ENCODE results near the gene NKX2-4.

GRCh38 chr20:21424846-21425245 is 27.5 kb upstream of the NKX2-4 start:
- TF ChIP-seq ZNF546 (CRISPR knock-in tag; conservative IDR thresholded peaks at IDR 0.05) (no peak), ZBTB21 (CRISPR knock-in tag; IDR thresholded peaks at IDR 0.05) (no peak), ZNF432 (CRISPR knock-in tag; IDR thresholded peaks at IDR 0.05; ENCODE audit: borderline replicate concordance) (no peak), ONECUT2 (CRISPR knock-in tag; IDR thresholded peaks at IDR 0.05) (no peak), KLF6 (CRISPR knock-in tag; IDR thresholded peaks at IDR 0.05) (no peak), PREB (CRISPR knock-in tag; IDR thresholded peaks at IDR 0.05) (no peak), ZNF570 (CRISPR knock-in tag; IDR thresholded peaks at IDR 0.05; ENCODE audit: borderline replicate concordance) (no peak), ZNF75D (CRISPR knock-in tag; IDR thresholded peaks at IDR 0.05; ENCODE audit: borderline replicate concordance) (no peak), HDAC2 (CRISPR knock-in tag; IDR thresholded peaks at IDR 0.05) (no peak), HMG20A (CRISPR knock-in tag; IDR thresholded peaks at IDR 0.05; ENCODE audit: borderline replicate concordance) (no peak), ZZZ3 (CRISPR knock-in tag; IDR thresholded peaks at IDR 0.05; ENCODE audit: borderline replicate concordance) (no peak)
- TF ChIP-seq, protein P1, sequence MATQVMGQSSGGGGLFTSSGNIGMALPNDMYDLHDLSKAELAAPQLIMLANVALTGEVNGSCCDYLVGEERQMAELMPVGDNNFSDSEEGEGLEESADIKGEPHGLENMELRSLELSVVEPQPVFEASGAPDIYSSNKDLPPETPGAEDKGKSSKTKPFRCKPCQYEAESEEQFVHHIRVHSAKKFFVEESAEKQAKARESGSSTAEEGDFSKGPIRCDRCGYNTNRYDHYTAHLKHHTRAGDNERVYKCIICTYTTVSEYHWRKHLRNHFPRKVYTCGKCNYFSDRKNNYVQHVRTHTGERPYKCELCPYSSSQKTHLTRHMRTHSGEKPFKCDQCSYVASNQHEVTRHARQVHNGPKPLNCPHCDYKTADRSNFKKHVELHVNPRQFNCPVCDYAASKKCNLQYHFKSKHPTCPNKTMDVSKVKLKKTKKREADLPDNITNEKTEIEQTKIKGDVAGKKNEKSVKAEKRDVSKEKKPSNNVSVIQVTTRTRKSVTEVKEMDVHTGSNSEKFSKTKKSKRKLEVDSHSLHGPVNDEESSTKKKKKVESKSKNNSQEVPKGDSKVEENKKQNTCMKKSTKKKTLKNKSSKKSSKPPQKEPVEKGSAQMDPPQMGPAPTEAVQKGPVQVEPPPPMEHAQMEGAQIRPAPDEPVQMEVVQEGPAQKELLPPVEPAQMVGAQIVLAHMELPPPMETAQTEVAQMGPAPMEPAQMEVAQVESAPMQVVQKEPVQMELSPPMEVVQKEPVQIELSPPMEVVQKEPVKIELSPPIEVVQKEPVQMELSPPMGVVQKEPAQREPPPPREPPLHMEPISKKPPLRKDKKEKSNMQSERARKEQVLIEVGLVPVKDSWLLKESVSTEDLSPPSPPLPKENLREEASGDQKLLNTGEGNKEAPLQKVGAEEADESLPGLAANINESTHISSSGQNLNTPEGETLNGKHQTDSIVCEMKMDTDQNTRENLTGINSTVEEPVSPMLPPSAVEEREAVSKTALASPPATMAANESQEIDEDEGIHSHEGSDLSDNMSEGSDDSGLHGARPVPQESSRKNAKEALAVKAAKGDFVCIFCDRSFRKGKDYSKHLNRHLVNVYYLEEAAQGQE (IDR thresholded peaks at IDR 0.05; ENCODE audit: borderline replicate concordance in 1 of 2, low read depth in 1 of 2, low read length in 2 of 2) = no peak

All from HepG2 (cell line).